HUES48 (cell line): ENCODE results near the gene ST8SIA5.

Source experiments
- H3K27ac ChIP-seq: one replicate; pipeline ENCODE4 v1.7.0; 2013; ENCODE audit warnings: low read depth, low read length, inconsistent platforms
- H3K27me3 ChIP-seq: 2 replicates; pipeline ENCODE4 v1.6.1; 2013; ENCODE audit warnings: mild to moderate bottlenecking, low read length; ENCODE audit not compliant: control insufficient read depth, insufficient read depth
- H3K36me3 ChIP-seq: 2 replicates; pipeline ENCODE4 v1.6.1; 2013; ENCODE audit warnings: low read length; ENCODE audit not compliant: control insufficient read depth, insufficient read depth
- H3K4me1 ChIP-seq: 2 replicates; pipeline ENCODE4 v1.6.1; 2013; ENCODE audit warnings: mild to moderate bottlenecking, low read length; ENCODE audit not compliant: control insufficient read depth, insufficient read depth
- H3K4me3 ChIP-seq: 2 replicates; pipeline ENCODE4 v1.5.1; 2013; ENCODE audit warnings: mild to moderate bottlenecking, low read depth, low read length
- H3K9ac ChIP-seq: 2 replicates; pipeline ENCODE4 v1.6.1; 2013; ENCODE audit warnings: mild to moderate bottlenecking, low read depth, low read length, moderate library complexity
- H3K9me3 ChIP-seq: 2 replicates; pipeline ENCODE4 v1.6.1; 2013; ENCODE audit warnings: low read length; ENCODE audit not compliant: control insufficient read depth, insufficient read depth

The ST8SIA5 gene

GRCh38 chr18:46711444-46711863, 45.4 kb downstream of the ST8SIA5 start:
- Histone ChIP-seq H3K9ac (no peak overlapping the region), H3K27me3 (peaks cover 4% of the 10 kb centered on the region; the same call in 1 of the 2 replicates), H3K36me3 (no peaks in the 10 kb centered on the region), H3K4me1 (peaks cover 8% of the 10 kb centered on the region), H3K9me3 (no peaks in the 10 kb centered on the region), H3K4me3 (no peak overlapping the region), H3K27ac (no peak overlapping the region)

DNA sequence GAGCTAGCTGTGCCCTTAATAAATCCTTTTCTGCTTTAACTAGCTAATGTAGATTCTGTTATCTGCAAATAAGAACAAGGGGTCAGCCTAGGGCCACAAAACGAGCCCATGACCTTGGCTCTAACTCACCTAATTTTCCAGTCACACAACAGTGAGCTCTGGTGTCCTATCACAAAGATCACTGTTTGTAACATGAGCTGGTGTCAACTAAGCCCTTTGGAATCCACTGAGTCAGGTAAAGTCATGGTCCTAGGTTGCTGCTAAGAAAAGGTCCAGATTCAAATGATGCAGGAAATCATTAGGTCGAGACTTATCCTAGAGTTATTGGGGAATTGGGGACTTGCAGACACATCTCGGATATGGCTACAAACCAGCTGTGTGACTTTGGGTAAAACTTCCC, 49.9 kb downstream of the ST8SIA5 start:
- Histone ChIP-seq H3K9me3 (no peaks in the 10 kb centered on the region), H3K9ac (no peak overlapping the region), H3K4me3 (no peak overlapping the region), H3K36me3 (no peaks in the 10 kb centered on the region), H3K27ac (no peak overlapping the region), H3K4me1 (peaks cover 8% of the 10 kb centered on the region), H3K27me3 (no peaks in the 10 kb centered on the region)

DNA sequence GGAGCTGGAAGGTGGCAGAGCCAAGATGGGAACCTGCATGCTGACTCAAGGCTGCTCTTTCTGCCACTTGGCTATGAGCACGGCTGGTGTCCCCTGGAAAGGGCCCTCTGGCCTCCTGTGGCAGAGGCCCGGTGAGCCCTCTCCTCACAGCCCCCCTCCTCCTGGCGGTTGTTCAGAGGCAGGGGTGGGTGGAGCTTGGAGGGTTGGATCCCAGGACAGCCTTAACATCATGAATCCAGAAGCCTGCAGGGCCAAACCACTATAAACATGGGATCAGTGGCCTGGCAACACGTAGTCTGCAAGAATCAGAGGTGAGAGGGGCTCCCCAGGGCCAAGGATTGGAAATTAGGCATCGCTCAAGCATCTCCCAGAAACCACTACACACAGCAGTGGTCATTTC, 51.3 kb downstream of the ST8SIA5 start:
- H3K9ac ChIP-seq, result no peak overlapping the region
- no peaks in the 10 kb centered on the region for H3K27me3 ChIP-seq
- no peaks in the 10 kb centered on the region for H3K9me3 ChIP-seq
- H3K4me1 ChIP-seq, result peaks cover 8% of the 10 kb centered on the region
- H3K4me3 ChIP-seq, result no peak overlapping the region
- H3K27ac ChIP-seq, result no peak overlapping the region
- no peaks in the 10 kb centered on the region for H3K36me3 ChIP-seq

DNA sequence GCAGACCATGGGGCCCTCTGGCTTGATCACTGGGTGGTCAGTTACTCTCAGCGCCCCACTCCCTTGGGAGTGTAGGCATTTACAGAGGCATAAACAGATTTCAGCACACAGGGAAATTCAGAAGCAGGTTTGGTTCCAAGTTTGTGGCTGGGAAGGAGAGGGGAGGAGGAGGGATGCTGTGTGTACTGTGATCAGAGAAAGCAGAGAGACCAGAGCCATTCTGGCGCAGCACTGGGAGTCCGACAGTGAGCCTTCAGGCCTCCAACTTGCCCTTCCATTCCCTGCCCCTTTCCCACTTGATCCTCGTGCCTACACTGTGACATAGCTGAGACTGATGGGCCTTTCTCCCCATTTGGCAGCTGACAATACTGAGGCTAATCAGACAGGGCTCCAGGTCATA, 52.0 kb downstream of the ST8SIA5 start:
- no peak overlapping the region for H3K4me3 ChIP-seq
- no peaks in the 10 kb centered on the region for H3K27me3 ChIP-seq
- no peak overlapping the region for H3K9ac ChIP-seq

GRCh38 chr18:46704189-46704588, 52.7 kb downstream of the ST8SIA5 start:
- Histone ChIP-seq H3K27ac (no peak overlapping the region), H3K4me1 (peaks cover 8% of the 10 kb centered on the region), H3K4me3 (no peak overlapping the region), H3K9me3 (no peaks in the 10 kb centered on the region), H3K27me3 (no peaks in the 10 kb centered on the region), H3K9ac (no peak overlapping the region), H3K36me3 (no peaks in the 10 kb centered on the region)

More for the DNA sequence above, 52.0 kb downstream of the ST8SIA5 start:
- Histone ChIP-seq H3K9me3 (no peaks in the 10 kb centered on the region), H3K4me1 (peaks cover 8% of the 10 kb centered on the region), H3K27ac (no peak overlapping the region), H3K36me3 (no peaks in the 10 kb centered on the region)

GRCh38 chr18:46702471-46702870, 54.4 kb downstream of the ST8SIA5 start:
- no peaks in the 10 kb centered on the region for H3K9me3 ChIP-seq
- H3K9ac ChIP-seq, result no peak overlapping the region
- H3K4me1 ChIP-seq, result peaks cover 8% of the 10 kb centered on the region
- no peak overlapping the region for H3K27ac ChIP-seq
- no peak overlapping the region for H3K4me3 ChIP-seq
- no peaks in the 10 kb centered on the region for H3K36me3 ChIP-seq
- no peaks in the 10 kb centered on the region for H3K27me3 ChIP-seq

DNA sequence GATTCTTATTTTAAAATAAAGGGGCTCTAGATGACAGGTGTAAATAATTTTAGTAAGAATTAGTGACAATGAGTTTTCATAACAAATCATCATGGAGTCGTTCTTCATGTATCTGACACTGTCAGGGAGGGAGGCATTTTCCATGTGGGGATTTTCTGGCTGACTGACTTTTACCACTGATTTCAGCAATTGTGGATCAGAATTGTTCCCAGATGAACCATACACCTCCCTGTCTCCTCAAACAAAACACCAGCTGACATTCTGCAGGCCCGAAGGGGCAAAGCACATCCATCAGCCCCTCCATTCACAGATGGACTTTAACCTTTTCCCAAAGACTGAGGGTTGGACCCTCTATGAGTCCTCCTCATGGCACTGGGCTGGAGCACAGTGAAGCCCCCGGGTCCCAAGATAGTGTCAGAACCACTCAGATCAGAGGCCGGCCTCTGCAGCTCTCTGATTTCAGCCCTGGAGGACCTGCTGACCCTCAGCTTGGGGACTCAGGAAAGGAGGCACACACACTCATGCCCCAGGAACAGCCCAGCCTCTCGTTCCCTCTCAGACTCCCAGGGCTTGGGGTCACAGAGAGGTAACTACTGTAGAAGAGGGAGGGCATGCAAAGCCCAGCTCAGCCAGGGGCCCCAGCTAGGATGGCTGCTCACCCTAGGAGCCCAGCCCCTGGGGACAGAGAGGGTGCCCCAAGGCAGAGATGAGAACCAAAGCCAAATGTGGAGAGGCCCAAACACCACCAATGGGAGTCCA, 56.6 kb downstream of the ST8SIA5 start:
- no peak overlapping the region for H3K4me3 ChIP-seq
- H3K4me1 ChIP-seq, result no peaks in the 10 kb centered on the region
- no peaks in the 10 kb centered on the region for H3K9me3 ChIP-seq
- no peak overlapping the region for H3K27ac ChIP-seq
- H3K36me3 ChIP-seq, result no peaks in the 10 kb centered on the region
- no peak overlapping the region for H3K9ac ChIP-seq
- no peaks in the 10 kb centered on the region for H3K27me3 ChIP-seq

- Histone ChIP-seq H3K36me3 (no peaks in the 10 kb centered on the region), H3K9ac (no peak overlapping the region), H3K4me1 (peaks cover 7% of the 10 kb centered on the region), H3K4me3 (no peak overlapping the region), H3K9me3 (no peaks in the 10 kb centered on the region), H3K27me3 (no peaks in the 10 kb centered on the region), H3K27ac (no peak overlapping the region)
These were observed 60.2 kb downstream of the ST8SIA5 start for GRCh38 chr18:46696702-46697101.

GRCh38 chr18:46696268-46696667, 60.6 kb downstream of the ST8SIA5 start:
- Histone ChIP-seq H3K9me3 (no peaks in the 10 kb centered on the region), H3K27me3 (no peaks in the 10 kb centered on the region), H3K9ac (no peak overlapping the region), H3K4me3 (no peak overlapping the region), H3K36me3 (no peaks in the 10 kb centered on the region), H3K4me1 (peaks cover 7% of the 10 kb centered on the region), H3K27ac (no peak overlapping the region)

DNA sequence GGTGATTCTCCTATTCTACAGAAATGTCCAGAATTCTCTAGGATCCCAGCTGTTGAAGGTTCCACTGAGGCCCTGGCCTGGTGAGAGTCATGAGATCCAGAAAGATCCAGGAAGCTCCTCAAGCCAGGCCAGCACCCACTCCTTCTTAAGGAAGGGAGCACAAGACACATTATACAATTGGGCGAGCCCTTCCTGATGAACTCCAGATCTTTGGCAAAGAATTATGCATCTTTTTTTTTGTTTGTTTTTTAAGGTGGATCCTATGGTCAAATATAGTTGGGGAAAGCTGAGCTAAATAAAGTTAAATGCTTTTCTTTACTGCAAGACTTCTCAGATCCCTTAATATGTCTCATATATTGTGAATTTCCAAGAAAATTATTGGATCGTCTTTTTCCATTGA, 62.9 kb downstream of the ST8SIA5 start:
- Histone ChIP-seq H3K9ac (no peak overlapping the region), H3K9me3 (no peaks in the 10 kb centered on the region), H3K4me1 (peaks cover 7% of the 10 kb centered on the region), H3K27me3 (no peaks in the 10 kb centered on the region), H3K27ac (no peak overlapping the region), H3K4me3 (no peak overlapping the region), H3K36me3 (no peaks in the 10 kb centered on the region)

GRCh38 chr18:46688853-46689525, 67.9 kb downstream of the ST8SIA5 start:
- Histone ChIP-seq H3K9ac (no peak overlapping the region), H3K27ac (no peak overlapping the region), H3K9me3 (no peaks in the 10 kb centered on the region), H3K4me3 (no peak overlapping the region), H3K27me3 (no peaks in the 10 kb centered on the region), H3K36me3 (no peaks in the 10 kb centered on the region), H3K4me1 (peaks cover 7% of the 10 kb centered on the region)
